Breast epithelium (tissue), 3 donors: ENCODE measurements around the gene NOS1AP.

ENCODE experiments used
- CTCF ChIP-seq, 3 donors: fragments of 450-650 bp; IDR thresholded peaks; one replicate each; pipeline ENCODE4 v1.5.1; 2016 to 2017; ENCODE audit warnings: antibody characterized with exemption in 3 of 3, mild to moderate bottlenecking in 3 of 3, moderate library complexity in 3 of 3
- POLR2A ChIP-seq: fragments of 450-650 bp; IDR thresholded peaks from one replicate; pipeline ENCODE4 v1.6.1; 2016; ENCODE audit warnings: antibody characterized with exemption, mild to moderate bottlenecking, moderate library complexity
- POLR2AphosphoS5 ChIP-seq, 3 donors: sonication (generic); formaldehyde crosslinking; IDR thresholded peaks; one replicate each; pipeline ENCODE4 v1.6.1; 2017; ENCODE audit warnings: antibody characterized with exemption in 3 of 3

GRCh38 chr1:162384601-162385279 lies 315.2 kb downstream of the NOS1AP start:
- TF ChIP-seq POLR2AphosphoS5 (IDR thresholded peaks at IDR 0.05) (no peak), CTCF (IDR thresholded peaks at IDR 0.05) (no peak), POLR2A (no peak)
